Measurements from ENCODE around the gene CTXND1. TPM values are rescaled to one million over a fixed set of nuclear protein-coding genes. Genes with fewer than 3 reads are reported as not detected.

Gene CTXND1
- total and polyA plus RNA-seq, 2 of the 13 experiments (the other 11 are each of a cell fraction or from before 2014, with no cell fraction given), result 1.2 to 2.1 TPM

DNA sequence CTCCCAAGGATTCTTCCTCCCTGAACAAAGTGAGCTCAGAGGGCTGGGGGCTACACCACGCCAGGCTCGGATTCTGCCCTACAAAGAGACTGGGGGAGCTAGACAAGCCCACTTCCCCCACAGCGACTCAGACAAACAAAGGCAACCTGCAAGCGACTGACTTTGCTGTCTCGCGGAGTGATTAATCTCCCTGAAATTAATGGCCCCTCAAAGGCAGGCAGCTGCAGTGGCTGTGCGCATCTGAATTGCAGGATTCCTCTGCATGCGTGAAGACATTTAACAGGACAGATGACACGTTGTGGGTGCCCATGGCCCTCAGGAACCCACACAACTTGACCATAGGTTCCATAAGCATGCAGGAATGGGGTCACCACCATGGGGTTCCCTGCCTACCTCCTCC is 18.4 kb downstream of the CTXND1 start:
- H3K36me3 ChIP-seq (replicated peaks in 1 of 2; ENCODE audit: control insufficient read depth in 1 of 2, insufficient read depth in 2 of 2, low read length in 2 of 2), result no peaks in the 10 kb centered on the region
- H3K27ac ChIP-seq (ENCODE audit: extremely low read length, insufficient read depth, low read length), result no peak overlapping the region
- in situ Hi-C loops (cut with HindIII; ENCODE audit: extremely low pct_ligation_motif_present, low pct_unique_long_range_greater_than_20kb) (no loop called here), intact Hi-C loops (cut with micrococcal nuclease; ENCODE audit: unreplicated experiment) (no loop called here)
- TF ChIP-seq, protein P1, sequence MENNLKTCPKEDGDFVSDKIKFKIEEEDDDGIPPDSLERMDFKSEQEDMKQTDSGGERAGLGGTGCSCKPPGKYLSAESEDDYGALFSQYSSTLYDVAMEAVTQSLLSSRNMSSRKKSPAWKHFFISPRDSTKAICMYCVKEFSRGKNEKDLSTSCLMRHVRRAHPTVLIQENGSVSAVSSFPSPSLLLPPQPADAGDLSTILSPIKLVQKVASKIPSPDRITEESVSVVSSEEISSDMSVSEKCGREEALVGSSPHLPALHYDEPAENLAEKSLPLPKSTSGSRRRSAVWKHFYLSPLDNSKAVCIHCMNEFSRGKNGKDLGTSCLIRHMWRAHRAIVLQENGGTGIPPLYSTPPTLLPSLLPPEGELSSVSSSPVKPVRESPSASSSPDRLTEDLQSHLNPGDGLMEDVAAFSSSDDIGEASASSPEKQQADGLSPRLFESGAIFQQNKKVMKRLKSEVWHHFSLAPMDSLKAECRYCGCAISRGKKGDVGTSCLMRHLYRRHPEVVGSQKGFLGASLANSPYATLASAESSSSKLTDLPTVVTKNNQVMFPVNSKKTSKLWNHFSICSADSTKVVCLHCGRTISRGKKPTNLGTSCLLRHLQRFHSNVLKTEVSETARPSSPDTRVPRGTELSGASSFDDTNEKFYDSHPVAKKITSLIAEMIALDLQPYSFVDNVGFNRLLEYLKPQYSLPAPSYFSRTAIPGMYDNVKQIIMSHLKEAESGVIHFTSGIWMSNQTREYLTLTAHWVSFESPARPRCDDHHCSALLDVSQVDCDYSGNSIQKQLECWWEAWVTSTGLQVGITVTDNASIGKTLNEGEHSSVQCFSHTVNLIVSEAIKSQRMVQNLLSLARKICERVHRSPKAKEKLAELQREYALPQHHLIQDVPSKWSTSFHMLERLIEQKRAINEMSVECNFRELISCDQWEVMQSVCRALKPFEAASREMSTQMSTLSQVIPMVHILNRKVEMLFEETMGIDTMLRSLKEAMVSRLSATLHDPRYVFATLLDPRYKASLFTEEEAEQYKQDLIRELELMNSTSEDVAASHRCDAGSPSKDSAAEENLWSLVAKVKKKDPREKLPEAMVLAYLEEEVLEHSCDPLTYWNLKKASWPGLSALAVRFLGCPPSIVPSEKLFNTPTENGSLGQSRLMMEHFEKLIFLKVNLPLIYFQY (CRISPR knock-in tag; IDR thresholded peaks at IDR 0.05; ENCODE audit: borderline replicate concordance), result no peak
- TF ChIP-seq TCF7L2 (IDR thresholded peaks at IDR 0.05; ENCODE audit: low read depth, low read length) (no peak), ZNF501 (CRISPR knock-in tag; IDR thresholded peaks at IDR 0.05) (no peak), PPARG (CRISPR knock-in tag; conservative IDR thresholded peaks at IDR 0.05) (no peak), MYC (CRISPR knock-in tag; IDR thresholded peaks at IDR 0.05; ENCODE audit: borderline replicate concordance) (no peak), ONECUT2 (CRISPR knock-in tag; IDR thresholded peaks at IDR 0.05) (no peak), GPN1 (CRISPR knock-in tag; IDR thresholded peaks at IDR 0.05; ENCODE audit: borderline replicate concordance) (no peak), GZF1 (CRISPR knock-in tag; IDR thresholded peaks at IDR 0.05) (no peak), ZNF24 (IDR thresholded peaks at IDR 0.05) (no peak), ZNF484 (CRISPR knock-in tag; IDR thresholded peaks at IDR 0.05; ENCODE audit: borderline replicate concordance, low read depth) (no peak)
- TF ChIP-seq, protein P2, sequence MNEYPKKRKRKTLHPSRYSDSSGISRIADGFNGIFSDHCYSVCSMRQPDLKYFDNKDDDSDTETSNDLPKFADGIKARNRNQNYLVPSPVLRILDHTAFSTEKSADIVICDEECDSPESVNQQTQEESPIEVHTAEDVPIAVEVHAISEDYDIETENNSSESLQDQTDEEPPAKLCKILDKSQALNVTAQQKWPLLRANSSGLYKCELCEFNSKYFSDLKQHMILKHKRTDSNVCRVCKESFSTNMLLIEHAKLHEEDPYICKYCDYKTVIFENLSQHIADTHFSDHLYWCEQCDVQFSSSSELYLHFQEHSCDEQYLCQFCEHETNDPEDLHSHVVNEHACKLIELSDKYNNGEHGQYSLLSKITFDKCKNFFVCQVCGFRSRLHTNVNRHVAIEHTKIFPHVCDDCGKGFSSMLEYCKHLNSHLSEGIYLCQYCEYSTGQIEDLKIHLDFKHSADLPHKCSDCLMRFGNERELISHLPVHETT (CRISPR knock-in tag; conservative IDR thresholded peaks at IDR 0.05), result no peak
- H3K79me2 ChIP-seq (ENCODE audit: insufficient read depth, low read length), result no peaks in the 10 kb centered on the region
- FAIRE-seq, result no peak
- DNase-seq (ENCODE audit: low spot score), result no peak
- no peak overlapping the region for H3K4me2 ChIP-seq (ENCODE audit: low read depth, low read length)
- 92% methylated on average over 6 of the region's 9 CpGs for WGBS (ENCODE audit: low lambda C conversion rate)
- H3K9ac ChIP-seq (ENCODE audit: insufficient read depth, low read depth, low read length), result no peak overlapping the region
- H4K20me1 ChIP-seq (ENCODE audit: insufficient read depth, low read length), result no peaks in the 10 kb centered on the region
- H3K4me1 ChIP-seq (ENCODE audit: insufficient read depth, low read length), result no peaks in the 10 kb centered on the region
- no peak overlapping the region for H2AFZ ChIP-seq (ENCODE audit: low read length)
- BruUV-seq (replicated peaks), result no TSS peak
- H3K4me3 ChIP-seq (replicated peaks in 1 of 3; ENCODE audit: insufficient read depth in 1 of 3, low read depth in 2 of 3, low read length in 3 of 3), result no peak overlapping the region
- no peak for ATAC-seq
- no peaks in the 10 kb centered on the region for H3K9me3 ChIP-seq (ENCODE audit: low read length)
- no peaks in the 10 kb centered on the region for H3K27me3 ChIP-seq (ENCODE audit: control insufficient read depth in 1 of 2, insufficient read depth in 2 of 2, low read length in 2 of 2)
- ChIA-PET POLR2A (no interaction called here), CTCF (ENCODE audit: low intra/inter-chr PET ratio, low total read pairs) (no interaction called here)

Measured in HepG2 (cell line).